T-cell (primary cell): Measurements from ENCODE around the gene RTN4RL1. TPM values are rescaled to one million over a fixed set of nuclear protein-coding genes. Genes with fewer than 3 reads are reported as not detected.

Source experiments
- ATAC-seq, 4 experiments: fragments of 200-7000 bp in 3 of 4; fragments of 150-1000 bp in 1 of 4; cut with Tn5 transposase; replicated peaks in 1 of 4; 1 replicate in 3 of 4; 2 replicates in 1 of 4; pipeline ENCODE4 v1.10.0; 2021; ENCODE audit warnings: moderate library complexity in 3 of 4, mild to moderate bottlenecking in 2 of 4, moderate number of reproducible peaks in 1 of 4
- CTCF ChIA-PET, 2 donors: fragments of 300-600 bp; sonication (Branson Sonifier 250); formaldehyde crosslinking; loops; one replicate each; lab custom pipeline; 2022; ENCODE audit warnings: antibody characterized with exemption in 2 of 2; lab: Charles Lee
- POLR2A ChIA-PET, 2 donors: fragments of 300-600 bp; sonication (Branson Sonifier 250); formaldehyde crosslinking; loops; one replicate each; lab custom pipeline; 2022; ENCODE audit warnings: antibody characterized with exemption in 2 of 2; lab: Charles Lee
- DNase-seq, 35 experiments: peaks; one replicate each; pipeline versions ENCODE4 v3.0.0 to v3.0.0-alpha.2; 2013 to 2023
- H3K27ac ChIP-seq: one replicate; pipeline ENCODE4 v1.5.1; 2013; ENCODE audit warnings: low read length
- H3K27me3 ChIP-seq, 2 experiments: replicated peaks in 1 of 2; 1 replicate in 1 of 2; 2 replicates in 1 of 2; pipeline versions ENCODE4 v1.6.1 to v1.7.0; 2013; ENCODE audit warnings: low read length in 1 of 2, mixed read lengths in 1 of 2; ENCODE audit not compliant: control insufficient read depth in 2 of 2, insufficient read depth in 2 of 2; ENCODE audit errors: extremely low read depth in 1 of 2
- H3K36me3 ChIP-seq, 2 donors: 1 replicate in 1 of 2; 2 replicates in 1 of 2; pipeline versions ENCODE4 v1.6.1 to v1.7.0; 2013; ENCODE audit warnings: low read length in 1 of 2; ENCODE audit not compliant: control insufficient read depth in 2 of 2, insufficient read depth in 1 of 2; ENCODE audit errors: extremely low read depth in 1 of 2
- H3K4me1 ChIP-seq, 2 experiments: 1 replicate in 1 of 2; 2 replicates in 1 of 2; pipeline versions ENCODE4 v1.6.1 to v1.7.0; 2013; ENCODE audit warnings: low read length in 2 of 2, mixed read lengths in 1 of 2; ENCODE audit not compliant: insufficient read depth in 2 of 2, control insufficient read depth in 1 of 2; ENCODE audit errors: extremely low read depth in 1 of 2
- H3K4me3 ChIP-seq, 2 donors: 1 replicate in 1 of 2; 2 replicates in 1 of 2; pipeline versions ENCODE4 v1.5.1 to v1.7.0; 2013; ENCODE audit warnings: mild to moderate bottlenecking in 2 of 2, low read length in 1 of 2, moderate library complexity in 1 of 2; ENCODE audit not compliant: control insufficient read depth in 1 of 2; ENCODE audit errors: extremely low read depth in 1 of 2
- H3K9me3 ChIP-seq: 2 replicates; pipeline ENCODE4 v1.7.0; 2013
- H3K27ac Mint-ChIP-seq, 2 donors: one replicate each; pipeline ENCODE4 v1.8.0; 2020 to 2021; ENCODE audit warnings: mild to moderate bottlenecking in 2 of 2, mixed read lengths in 2 of 2
- H3K27me3 Mint-ChIP-seq, 2 donors: one replicate each; pipeline ENCODE4 v1.8.0; 2021 to 2022; ENCODE audit warnings: mixed read lengths in 2 of 2
- H3K36me3 Mint-ChIP-seq: one replicate; pipeline ENCODE4 v1.8.0; 2021; ENCODE audit warnings: mixed read lengths
- H3K4me1 Mint-ChIP-seq, 3 donors: one replicate each; pipeline ENCODE4 v1.8.0; 2020 to 2022; ENCODE audit warnings: mixed read lengths in 3 of 3, mild to moderate bottlenecking in 1 of 3
- H3K4me3 Mint-ChIP-seq, 3 donors: one replicate each; pipeline ENCODE4 v1.8.0; 2020 to 2022; ENCODE audit warnings: mild to moderate bottlenecking in 3 of 3, mixed read lengths in 3 of 3, moderate library complexity in 3 of 3
- H3K9me3 Mint-ChIP-seq, 3 donors: one replicate each; pipeline ENCODE4 v1.8.0; 2020 to 2022; ENCODE audit warnings: mixed read lengths in 3 of 3
- WGBS: methylation state at CpG from one replicate; pipeline ENCODE4 v1.1.5; 2013; ENCODE audit warnings: missing lambda C conversion rate; ENCODE audit not compliant: insufficient coverage; 5-methylcytosine and 5-hydroxymethylcytosine counted together
- total RNA-seq, 35 experiments: library from RNA in 6 of 35; stranded (reverse) in 6 of 35; fragments of 120-200 nt in 1 of 35; gene quantifications; one replicate each; pipeline versions ENCODE4 v1.2.1 to v1.2.4 and lab custom pipeline; 2013 to 2026

Gene RTN4RL1
- total RNA-seq, 5 donors from 2014 or later (not counting 1 experiment from before 2014, with no cell fraction given) = 0.43 to 1.1 (median 0.63) TPM

GRCh38 chr17:1995907-1996799 is 29.0 kb downstream of the RTN4RL1 start:
- Mint-ChIP-seq H3K27me3 (peaks cover 13 to 33% of the 10 kb centered on the region in 2 donors), H3K36me3 (no peaks in the 10 kb centered on the region), H3K27ac (no peak overlapping the region), H3K9me3 (no peaks in the 10 kb centered on the region), H3K4me1 (peaks cover 0 to 9% (median 0%) of the 10 kb centered on the region in 3 donors), H3K4me3 (no peak overlapping the region)
- Histone ChIP-seq H3K36me3 (no peaks in the 10 kb centered on the region), H3K9me3 (no peaks in the 10 kb centered on the region), H3K27me3 (peaks cover 0 to 68% of the 10 kb centered on the region in 2 experiments), H3K4me1 (peaks cover 0 to 6% of the 10 kb centered on the region in 2 experiments), H3K27ac (no peak overlapping the region), H3K4me3 (no peak overlapping the region)
- ChIA-PET CTCF (no interaction called here), POLR2A (no interaction called here)
- ATAC-seq = no peak
- WGBS = 94% methylated on average over 6 of the region's 14 CpGs
- no peak for DNase-seq

GRCh38 chr17:1995321-1995892 is 29.7 kb downstream of the RTN4RL1 start:
- no peaks in the 10 kb centered on the region for H3K9me3 ChIP-seq
- no peak overlapping the region for H3K27ac ChIP-seq
- H3K4me3 ChIP-seq = no peak overlapping the region
- Mint-ChIP-seq H3K4me3 (no peak overlapping the region), H3K27ac (no peak overlapping the region), H3K27me3 (peaks cover 18 to 29% of the 10 kb centered on the region in 2 donors), H3K9me3 (no peaks in the 10 kb centered on the region), H3K4me1 (peaks cover 0 to 9% (median 0%) of the 10 kb centered on the region in 3 donors), H3K36me3 (no peaks in the 10 kb centered on the region)
- CTCF ChIA-PET = no interaction called here
- peaks cover 0 to 6% of the 10 kb centered on the region in 2 experiments for H3K4me1 ChIP-seq
- POLR2A ChIA-PET = no interaction called here
- DNase-seq (no peak), ATAC-seq (no peak)
- no peaks in the 10 kb centered on the region for H3K36me3 ChIP-seq
- WGBS = 98% methylated on average over 8 of the region's 16 CpGs
- H3K27me3 ChIP-seq = peaks cover 0 to 64% of the 10 kb centered on the region in 2 experiments

GRCh38 chr17:1994707-1995106 is 30.4 kb downstream of the RTN4RL1 start:
- H3K27ac Mint-ChIP-seq = no peak overlapping the region
- H3K36me3 Mint-ChIP-seq = no peaks in the 10 kb centered on the region
- peaks cover 18 to 24% of the 10 kb centered on the region in 2 donors for H3K27me3 Mint-ChIP-seq
- H3K9me3 ChIP-seq = no peaks in the 10 kb centered on the region
- ChIA-PET POLR2A (no interaction called here), CTCF (no interaction called here)
- no peak overlapping the region for H3K4me3 ChIP-seq
- no CpG with 5 or more reads among the region's 4 CpGs for whole genome bisulfite sequencing
- no peak overlapping the region for H3K4me3 Mint-ChIP-seq
- H3K9me3 Mint-ChIP-seq = no peaks in the 10 kb centered on the region
- peaks cover 0 to 6% of the 10 kb centered on the region in 2 experiments for H3K4me1 ChIP-seq
- DNase-seq (no peak), ATAC-seq (no peak)
- peaks cover 0 to 57% of the 10 kb centered on the region in 2 experiments for H3K27me3 ChIP-seq
- H3K4me1 Mint-ChIP-seq = peaks cover 0 to 9% (median 0%) of the 10 kb centered on the region in 3 donors
- H3K36me3 ChIP-seq = no peaks in the 10 kb centered on the region
- H3K27ac ChIP-seq = no peak overlapping the region

- no peak for ATAC-seq
- Mint-ChIP-seq H3K27me3 (peaks cover 15 to 16% of the 10 kb centered on the region in 2 donors), H3K27ac (no peak overlapping the region), H3K4me3 (no peak overlapping the region), H3K9me3 (no peaks in the 10 kb centered on the region), H3K4me1 (peaks cover 0 to 2% (median 0%) of the 10 kb centered on the region in 3 donors), H3K36me3 (no peaks in the 10 kb centered on the region)
- no peaks in the 10 kb centered on the region for H3K4me1 ChIP-seq
- ChIA-PET CTCF (no interaction called here), POLR2A (no interaction called here)
- no peak overlapping the region for H3K27ac ChIP-seq
- no peak overlapping the region for H3K4me3 ChIP-seq
- no peak for DNase-seq
- no peaks in the 10 kb centered on the region for H3K36me3 ChIP-seq
- 90% methylated on average over 7 of the region's 10 CpGs for WGBS
- H3K27me3 ChIP-seq = peaks cover 0 to 49% of the 10 kb centered on the region in 2 experiments
- H3K9me3 ChIP-seq = no peaks in the 10 kb centered on the region
Observed at GRCh38 chr17:1992541-1992940, 32.6 kb downstream of the RTN4RL1 start.

GRCh38 chr17:1989135-1989534 is 36.0 kb downstream of the RTN4RL1 start:
- Histone ChIP-seq H3K27ac (no peak overlapping the region), H3K36me3 (no peaks in the 10 kb centered on the region), H3K4me3 (no peak overlapping the region), H3K27me3 (peaks cover 0 to 34% of the 10 kb centered on the region in 2 experiments), H3K4me1 (no peaks in the 10 kb centered on the region), H3K9me3 (no peaks in the 10 kb centered on the region)
- Mint-ChIP-seq H3K4me3 (no peak overlapping the region), H3K27ac (no peak overlapping the region), H3K27me3 (peaks cover 6 to 8% of the 10 kb centered on the region in 2 donors), H3K9me3 (no peaks in the 10 kb centered on the region), H3K4me1 (no peaks in the 10 kb centered on the region), H3K36me3 (no peaks in the 10 kb centered on the region)
- ChIA-PET CTCF (no interaction called here), POLR2A (no interaction called here)
- no peak for DNase-seq
- 97% methylated on average over 7 of the region's 10 CpGs for WGBS
- no peak for ATAC-seq

GRCh38 chr17:1986783-1987451 is 38.2 kb downstream of the RTN4RL1 start:
- no peaks in the 10 kb centered on the region for H3K4me1 ChIP-seq
- H3K27ac ChIP-seq = no peak overlapping the region
- CTCF ChIA-PET = no interaction called here
- H3K27me3 Mint-ChIP-seq = peaks cover 8% of the 10 kb centered on the region in 2 donors
- 91% methylated on average over 13 of the region's 18 CpGs for WGBS
- peaks cover 0 to 37% of the 10 kb centered on the region in 2 experiments for H3K27me3 ChIP-seq
- no peak for ATAC-seq
- no peaks in the 10 kb centered on the region for H3K9me3 Mint-ChIP-seq
- H3K36me3 ChIP-seq = no peaks in the 10 kb centered on the region
- no peaks in the 10 kb centered on the region for H3K36me3 Mint-ChIP-seq
- H3K4me3 ChIP-seq = no peak overlapping the region
- no peak for DNase-seq
- H3K4me1 Mint-ChIP-seq = no peaks in the 10 kb centered on the region
- POLR2A ChIA-PET = interaction anchor here in 1 of 2 donors (0.6 kb wide), 1 partner anchor 110 kb away, joined by 4 read pairs; no protein-coding TSS in a partner anchor
- H3K27ac Mint-ChIP-seq = no peak overlapping the region
- no peaks in the 10 kb centered on the region for H3K9me3 ChIP-seq
- H3K4me3 Mint-ChIP-seq = no peak overlapping the region
